Measurements from ENCODE around the gene L3MBTL2. TPM values are rescaled to one million over a fixed set of nuclear protein-coding genes. Genes with fewer than 3 reads are reported as not detected.

The L3MBTL2 gene
- total and polyA plus RNA-seq, 2 donors from 2014 or later: 16.4 to 25.1 TPM

- intact Hi-C loops (cut with DNase I): no loop called here
- TF ChIP-seq, protein P1, sequence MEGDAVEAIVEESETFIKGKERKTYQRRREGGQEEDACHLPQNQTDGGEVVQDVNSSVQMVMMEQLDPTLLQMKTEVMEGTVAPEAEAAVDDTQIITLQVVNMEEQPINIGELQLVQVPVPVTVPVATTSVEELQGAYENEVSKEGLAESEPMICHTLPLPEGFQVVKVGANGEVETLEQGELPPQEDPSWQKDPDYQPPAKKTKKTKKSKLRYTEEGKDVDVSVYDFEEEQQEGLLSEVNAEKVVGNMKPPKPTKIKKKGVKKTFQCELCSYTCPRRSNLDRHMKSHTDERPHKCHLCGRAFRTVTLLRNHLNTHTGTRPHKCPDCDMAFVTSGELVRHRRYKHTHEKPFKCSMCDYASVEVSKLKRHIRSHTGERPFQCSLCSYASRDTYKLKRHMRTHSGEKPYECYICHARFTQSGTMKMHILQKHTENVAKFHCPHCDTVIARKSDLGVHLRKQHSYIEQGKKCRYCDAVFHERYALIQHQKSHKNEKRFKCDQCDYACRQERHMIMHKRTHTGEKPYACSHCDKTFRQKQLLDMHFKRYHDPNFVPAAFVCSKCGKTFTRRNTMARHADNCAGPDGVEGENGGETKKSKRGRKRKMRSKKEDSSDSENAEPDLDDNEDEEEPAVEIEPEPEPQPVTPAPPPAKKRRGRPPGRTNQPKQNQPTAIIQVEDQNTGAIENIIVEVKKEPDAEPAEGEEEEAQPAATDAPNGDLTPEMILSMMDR (IDR thresholded peaks at IDR 0.05; ENCODE audit: borderline replicate concordance, extremely low read depth, insufficient read depth): no peak
- FAIRE-seq (no peak), DNase-seq (no peak)
- H3K27ac ChIP-seq (ENCODE audit: low read depth in 2 of 2, low read length in 2 of 2): no peak overlapping the region
- no peaks in the 10 kb centered on the region for H3K27me3 ChIP-seq (ENCODE audit: control insufficient read depth, insufficient read depth, low read length)
- H3K4me1 ChIP-seq (ENCODE audit: control insufficient read depth in 2 of 3, insufficient read depth in 2 of 3, low read depth in 1 of 3, low read length in 3 of 3): no peaks in the 10 kb centered on the region
- H3K9ac ChIP-seq (ENCODE audit: low read length in 3 of 3): no peak overlapping the region
- H3K36me3 ChIP-seq (ENCODE audit: control insufficient read depth in 2 of 3, insufficient read depth in 3 of 3, low read length in 3 of 3): peaks cover 3 to 41% (median 24%) of the 10 kb centered on the region in 3 donors
- H3K9me3 ChIP-seq (ENCODE audit: control insufficient read depth in 2 of 3, insufficient read depth in 1 of 3, low read length in 3 of 3): no peaks in the 10 kb centered on the region
- no peak overlapping the region for H3K4me3 ChIP-seq (ENCODE audit: low read length in 3 of 3)
These were observed 69.7 kb downstream of the L3MBTL2 start for GRCh38 chr22:41274856-41275255.

DNA sequence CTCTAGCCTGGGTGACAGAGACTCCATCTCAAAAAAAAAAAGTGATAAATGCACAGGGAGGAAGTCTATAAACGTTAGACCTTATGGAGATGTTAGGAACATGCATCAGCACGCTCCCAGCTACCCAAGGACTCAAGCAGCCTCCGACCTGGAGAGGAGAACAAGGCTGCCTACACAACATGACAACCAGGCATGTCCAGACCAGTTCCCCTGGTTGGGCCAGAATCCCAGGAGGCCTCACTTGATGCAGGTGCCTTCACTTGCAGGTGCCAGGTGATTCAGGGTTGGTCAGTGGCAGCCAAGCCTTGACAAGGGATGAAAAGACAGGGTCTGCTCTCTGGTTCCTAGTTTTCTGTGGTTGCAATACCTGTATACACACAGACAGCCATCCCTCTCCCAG, 75.0 kb downstream of the L3MBTL2 start:
- FAIRE-seq: no peak

GRCh38 chr22:41280854-41281253, 75.7 kb downstream of the L3MBTL2 start:
- peaks cover 0 to 22% (median 10%) of the 10 kb centered on the region in 3 donors for H3K36me3 ChIP-seq (ENCODE audit: control insufficient read depth in 2 of 3, insufficient read depth in 3 of 3, low read length in 3 of 3)
- H3K4me1 ChIP-seq (ENCODE audit: control insufficient read depth in 2 of 3, insufficient read depth in 2 of 3, low read depth in 1 of 3, low read length in 3 of 3): peaks cover 0 to 6% (median 0%) of the 10 kb centered on the region in 3 donors
- FAIRE-seq (no peak), DNase-seq (no peak)
- H3K27ac ChIP-seq (ENCODE audit: low read depth in 2 of 2, low read length in 2 of 2): no peak overlapping the region
- H3K9ac ChIP-seq (ENCODE audit: low read length in 3 of 3): no peak overlapping the region
- H3K27me3 ChIP-seq (ENCODE audit: control insufficient read depth, insufficient read depth, low read length): no peaks in the 10 kb centered on the region
- no peak overlapping the region for H3K4me3 ChIP-seq (ENCODE audit: low read length in 3 of 3)
- TF ChIP-seq, protein P1 (IDR thresholded peaks at IDR 0.05; ENCODE audit: borderline replicate concordance, extremely low read depth, insufficient read depth): no peak
- no peaks in the 10 kb centered on the region for H3K9me3 ChIP-seq (ENCODE audit: control insufficient read depth in 2 of 3, insufficient read depth in 1 of 3, low read length in 3 of 3)
- intact Hi-C loops (cut with DNase I): no loop called here

More for the DNA sequence above, 75.0 kb downstream of the L3MBTL2 start:
- TF ChIP-seq, protein P1 (IDR thresholded peaks at IDR 0.05; ENCODE audit: borderline replicate concordance, extremely low read depth, insufficient read depth): no peak
- no peak overlapping the region for H3K4me3 ChIP-seq (ENCODE audit: low read length in 3 of 3)
- no peak for DNase-seq
- peaks cover 0 to 22% (median 10%) of the 10 kb centered on the region in 3 donors for H3K36me3 ChIP-seq (ENCODE audit: control insufficient read depth in 2 of 3, insufficient read depth in 3 of 3, low read length in 3 of 3)
- no peaks in the 10 kb centered on the region for H3K27me3 ChIP-seq (ENCODE audit: control insufficient read depth, insufficient read depth, low read length)
- intact Hi-C loops (cut with DNase I): no loop called here
- H3K27ac ChIP-seq (ENCODE audit: low read depth in 2 of 2, low read length in 2 of 2): no peak overlapping the region
- H3K4me1 ChIP-seq (ENCODE audit: control insufficient read depth in 2 of 3, insufficient read depth in 2 of 3, low read depth in 1 of 3, low read length in 3 of 3): peaks cover 0 to 3% (median 0%) of the 10 kb centered on the region in 3 donors
- H3K9me3 ChIP-seq (ENCODE audit: control insufficient read depth in 2 of 3, insufficient read depth in 1 of 3, low read length in 3 of 3): no peaks in the 10 kb centered on the region
- H3K9ac ChIP-seq (ENCODE audit: low read length in 3 of 3): no peak overlapping the region

Small RNA genes lying within 50 kb of the gene (microRNA-seq; reads per million reads assigned to microRNA genes)
- not detected for gene MIR6889

Other genes with a start within 250 kb of the L3MBTL2 start
- gene EP300, start 112.7 kb upstream of the L3MBTL2 start, total RNA-seq: 76.8 TPM
- gene EP300, start 112.7 kb upstream of the L3MBTL2 start, polyA plus RNA-seq (ENCODE audit: insufficient read depth, low read depth, low replicate concordance): 4.1 TPM
- 2.7 TPM for gene CHADL, start 35.6 kb downstream of the L3MBTL2 start, total RNA-seq
- gene CHADL, start 35.6 kb downstream of the L3MBTL2 start, polyA plus RNA-seq (ENCODE audit: insufficient read depth, low read depth, low replicate concordance): 4.8 TPM
- gene RANGAP1, start 80.9 kb downstream of the L3MBTL2 start, total RNA-seq: 38.8 TPM
- 40.8 TPM for gene RANGAP1, start 80.9 kb downstream of the L3MBTL2 start, polyA plus RNA-seq (ENCODE audit: insufficient read depth, low read depth, low replicate concordance)
- gene ZC3H7B, start 96.2 kb downstream of the L3MBTL2 start, total RNA-seq: 68.6 TPM
- gene ZC3H7B, start 96.2 kb downstream of the L3MBTL2 start, polyA plus RNA-seq (ENCODE audit: insufficient read depth, low read depth, low replicate concordance): 28.3 TPM
- 34.9 TPM for gene TEF, start 176.6 kb downstream of the L3MBTL2 start, total RNA-seq
- 19.4 TPM for gene TEF, start 176.6 kb downstream of the L3MBTL2 start, polyA plus RNA-seq (ENCODE audit: insufficient read depth, low read depth, low replicate concordance)
- gene TOB2, start 241.5 kb downstream of the L3MBTL2 start, total RNA-seq: 54.3 TPM
- gene TOB2, start 241.5 kb downstream of the L3MBTL2 start, polyA plus RNA-seq (ENCODE audit: insufficient read depth, low read depth, low replicate concordance): 20.8 TPM

All from kidney (tissue), 14 donors.